UCSD-AML1 (cell line): ENCODE data around the gene TBP.
"Not testable (repeated sequence)": the region's sequence is repeated elsewhere in the genome, so short reads cannot be mapped to it uniquely, and the experiment has no call there.

ENCODE experiments used
- DNase-seq: peaks from one replicate; lab custom pipeline; 2025; ENCODE audit not compliant: unreplicated experiment; lab: John Stamatoyannopoulos, UW

The TBP gene

GRCh38 chr6:170597278-170597677 lies 43.1 kb downstream of the TBP start:
- no peak for DNase-seq

GRCh38 chr6:170605574-170606259 lies 51.5 kb downstream of the TBP start:
- DNase-seq: no peak

GRCh38 chr6:170609225-170609624 lies 55.1 kb downstream of the TBP start:
- not testable (repeated sequence) for DNase-seq

- DNase-seq: not testable (repeated sequence)
Measured at GRCh38 chr6:170612256-170612804, 58.2 kb downstream of the TBP start.

- DNase-seq: not testable (repeated sequence)
Measured at GRCh38 chr6:170616020-170616554, 61.9 kb downstream of the TBP start.
